ENCODE measurements around the gene ZFYVE21.

ZFYVE21 gene

DNA sequence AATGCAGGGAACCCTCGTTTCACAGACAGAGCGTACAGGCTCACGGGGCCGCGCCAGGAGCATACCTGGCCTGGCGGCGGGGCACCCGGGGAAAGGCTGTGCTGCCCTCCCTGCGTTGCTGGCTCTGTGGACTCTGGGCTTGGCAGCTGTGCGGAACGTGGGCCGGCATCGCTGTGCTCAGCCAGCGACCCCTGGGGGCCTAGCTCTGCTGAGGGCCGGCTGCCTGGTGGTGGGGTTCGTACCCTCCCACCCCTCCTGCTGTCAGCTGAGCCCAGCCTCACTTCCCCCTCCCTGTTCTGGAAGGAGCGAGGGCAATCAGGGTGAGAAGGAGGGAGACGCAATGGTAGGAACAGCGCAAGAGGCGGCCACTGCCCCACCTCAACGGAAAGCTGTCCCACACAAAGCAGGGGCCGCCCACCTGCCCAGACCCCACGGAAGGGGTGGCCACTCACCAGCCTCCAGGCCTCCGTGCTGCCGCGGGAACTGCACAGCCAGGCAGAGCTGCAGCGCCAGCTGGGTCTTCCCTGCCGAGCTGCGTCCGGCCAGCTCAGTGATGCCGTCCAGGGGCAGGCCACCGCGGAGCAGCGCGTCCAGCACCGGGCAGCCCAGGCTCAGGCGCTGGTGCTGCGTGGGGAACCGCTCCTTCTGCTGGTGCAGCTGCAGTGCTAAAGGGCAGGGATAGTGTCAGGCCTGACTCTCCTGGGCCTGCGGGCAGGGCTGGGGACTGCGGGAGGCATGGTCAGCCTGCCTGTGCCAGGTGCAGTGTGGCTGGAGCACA is 8.9 kb upstream of the ZFYVE21 start:
- DNase-seq: no peak

DNA sequence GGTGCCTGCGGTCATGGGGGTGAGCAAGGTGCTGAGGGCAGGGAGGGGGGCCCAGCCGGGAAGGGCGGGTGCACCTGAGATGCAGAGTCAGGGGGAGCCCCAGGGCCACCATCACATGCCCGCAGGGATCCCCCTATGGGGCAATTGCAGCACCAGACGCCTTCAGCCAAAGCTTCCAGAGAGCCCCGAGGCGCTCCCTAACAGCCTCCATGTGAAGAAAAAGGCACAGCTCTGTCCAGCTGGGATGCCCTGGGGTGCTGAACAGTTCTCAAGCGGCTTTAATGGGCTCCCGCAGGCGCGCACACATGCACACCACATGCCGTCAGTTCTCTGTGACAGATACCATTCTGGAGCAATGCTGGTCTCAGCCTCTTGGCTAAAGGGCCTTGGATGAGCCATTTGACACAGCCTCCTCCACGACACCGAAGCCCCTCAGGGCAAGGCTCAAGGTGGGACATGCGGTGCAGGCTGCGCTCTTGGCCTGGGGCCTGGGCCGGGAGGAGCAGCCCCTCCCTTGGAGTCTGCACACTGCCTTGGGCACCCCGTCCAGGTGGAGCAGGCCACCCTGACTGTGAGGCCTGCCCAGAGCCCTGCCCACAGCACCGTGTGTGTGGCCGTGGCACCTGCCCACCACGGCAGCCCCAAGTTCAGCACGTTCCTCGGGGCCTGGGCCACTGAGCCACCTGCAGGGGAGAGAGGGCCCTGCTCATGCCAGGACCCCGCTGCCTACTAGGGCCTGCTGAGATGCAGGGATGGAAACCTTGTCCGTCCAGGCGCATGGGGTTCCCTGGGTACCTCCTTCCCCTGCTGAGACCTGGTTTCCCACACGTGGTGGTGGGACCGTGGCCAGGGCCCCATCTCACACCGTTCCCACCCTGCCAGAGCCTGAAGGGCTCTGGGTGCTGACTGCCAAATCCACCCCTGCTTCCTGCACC is 8.0 kb upstream of the ZFYVE21 start:
- DNase-seq: no peak

- no peak for DNase-seq
Observed at GRCh38 chr14:103708750-103709187, 6.8 kb upstream of the ZFYVE21 start.

DNA sequence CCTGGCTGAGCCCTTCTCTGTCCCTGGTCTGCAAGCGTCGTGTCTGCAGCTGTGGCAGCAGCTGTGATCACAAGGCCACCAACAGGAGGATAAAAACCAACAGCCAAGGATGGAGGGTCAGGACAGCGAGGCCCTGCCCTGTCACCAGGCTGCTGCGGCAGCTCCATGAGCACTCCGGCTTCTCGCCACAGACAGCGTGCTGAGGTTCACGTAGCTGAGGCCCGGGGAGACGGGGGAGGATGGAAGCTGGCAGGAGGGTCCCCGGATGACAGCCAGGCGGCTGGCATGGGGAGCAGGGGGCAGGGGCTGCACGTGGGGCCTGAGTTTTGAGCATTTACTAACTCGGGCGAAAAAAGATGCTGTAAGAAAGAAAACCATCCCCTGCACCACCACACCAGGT is 5.8 kb upstream of the ZFYVE21 start:
- DNase-seq: no peak

DNA sequence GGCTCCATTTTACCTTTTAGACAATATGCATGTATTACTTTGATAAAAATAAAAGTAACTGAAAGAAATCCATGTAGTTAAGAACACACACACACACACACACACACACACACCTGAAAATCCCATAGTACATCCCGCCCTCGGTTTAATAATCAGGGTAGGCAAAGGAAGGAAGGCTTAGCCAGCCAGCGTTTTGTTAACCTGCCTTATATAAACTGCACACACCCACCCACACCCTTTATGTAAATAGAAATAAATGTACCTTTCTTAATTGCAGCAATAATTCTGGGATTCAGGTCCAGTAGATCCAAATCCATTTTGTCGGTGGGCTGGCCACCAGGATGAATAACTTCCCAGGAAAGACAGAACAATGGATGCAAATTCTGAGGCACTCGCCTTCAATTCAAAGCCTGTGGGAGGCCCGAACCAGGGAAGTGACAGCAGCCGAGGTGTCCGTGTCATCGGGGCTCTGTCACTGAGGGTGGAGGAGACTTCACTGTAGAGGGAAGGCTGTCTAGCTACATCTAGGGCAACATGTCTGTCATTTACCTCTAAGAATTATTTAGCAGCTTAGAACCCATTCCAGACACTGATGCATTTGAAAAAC is 4.7 kb upstream of the ZFYVE21 start:
- no peak for DNase-seq

GRCh38 chr14:103711516-103712431 is 3.8 kb upstream of the ZFYVE21 start:
- DNase-seq: no peak

GRCh38 chr14:103712633-103713247 is 2.9 kb upstream of the ZFYVE21 start:
- no peak for DNase-seq

GRCh38 chr14:103713304-103714062 is 2.1 kb upstream of the ZFYVE21 start:
- no peak for DNase-seq

GRCh38 chr14:103714063-103714724 is 1.4 kb upstream of the ZFYVE21 start:
- DNase-seq: no peak

DNA sequence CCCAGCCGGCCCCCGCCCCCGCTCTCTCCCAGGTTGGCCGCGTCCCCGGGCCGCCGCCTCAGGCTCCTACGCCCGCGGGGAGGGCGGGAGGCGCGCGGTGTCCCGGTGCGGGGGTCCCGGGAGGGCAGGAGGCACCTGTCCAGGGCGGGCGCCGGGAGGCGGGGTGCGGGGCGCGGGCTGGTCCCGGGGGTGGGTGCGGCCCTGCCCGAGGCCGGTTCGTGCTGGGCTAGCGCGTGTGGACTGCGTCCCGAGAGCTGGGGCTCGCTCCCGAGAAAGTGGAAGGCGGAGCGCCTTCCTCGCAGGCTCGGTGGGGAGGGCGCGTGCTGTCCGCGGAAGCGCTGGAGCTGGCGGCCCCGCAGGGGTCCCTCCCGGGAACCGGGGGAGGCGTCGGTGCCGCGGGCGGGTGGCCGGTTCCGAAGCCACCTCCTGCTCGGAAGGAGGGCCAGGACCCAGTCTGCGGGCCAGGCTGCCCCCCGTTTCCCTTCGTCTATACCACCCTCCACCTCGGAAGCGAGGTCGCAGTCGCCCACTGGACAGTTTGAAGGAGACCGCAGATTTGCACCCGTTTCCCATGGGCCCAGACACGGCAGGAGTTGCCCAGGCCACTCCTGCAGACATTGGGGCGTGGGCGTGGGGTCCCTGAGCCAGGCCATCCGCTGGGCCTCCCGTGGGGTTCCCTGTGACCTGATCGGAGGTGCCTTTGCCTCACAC is 636 bp downstream of the ZFYVE21 start:
- no peak for DNase-seq

DNA sequence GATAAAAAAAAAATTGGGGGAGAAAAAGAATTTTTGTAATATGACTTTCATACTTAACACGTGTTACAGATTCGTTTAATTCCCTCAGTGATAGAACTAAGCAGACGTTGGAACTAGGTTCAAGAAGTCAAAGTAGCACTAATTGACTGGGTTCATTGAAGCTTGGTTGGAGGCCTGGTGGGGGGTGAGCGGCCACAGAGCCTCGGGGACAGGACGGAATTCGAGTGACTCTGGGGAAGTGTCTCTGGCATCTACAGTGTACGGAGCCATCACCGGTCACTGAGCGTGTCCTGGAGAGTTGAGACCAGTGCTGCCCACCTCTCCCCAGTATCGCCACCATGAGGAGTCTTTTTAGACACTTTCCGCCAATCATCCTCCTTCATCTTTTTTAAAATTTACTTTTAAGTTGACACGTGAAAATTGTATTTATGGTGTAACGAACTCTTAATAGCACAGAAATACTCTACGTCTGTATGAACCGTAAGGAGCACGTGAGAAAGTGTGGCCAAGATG is 1.3 kb downstream of the ZFYVE21 start:
- no peak for DNase-seq

GRCh38 chr14:103718572-103718971 is 3.0 kb downstream of the ZFYVE21 start:
- no peak for DNase-seq

DNA sequence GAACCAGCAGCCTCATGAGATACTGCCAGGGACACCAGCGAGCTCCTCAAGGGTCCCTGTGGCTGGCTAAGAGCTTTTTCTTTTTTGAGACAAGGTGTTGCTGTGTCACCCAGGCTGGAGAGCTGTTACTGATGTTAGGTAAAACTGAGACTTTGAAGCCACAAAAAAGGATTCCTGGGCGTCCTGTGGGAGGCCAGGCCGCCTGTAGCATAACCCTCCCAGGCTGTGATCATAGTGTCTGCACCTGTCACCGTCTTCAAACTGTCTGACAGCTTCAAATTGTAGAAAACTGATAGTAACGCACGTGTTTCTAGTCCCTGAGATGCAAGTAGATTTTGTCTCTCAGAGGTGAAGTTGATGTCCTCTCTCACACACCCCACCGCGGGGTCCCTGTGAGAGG is 4.1 kb downstream of the ZFYVE21 start:
- DNase-seq: no peak

GRCh38 chr14:103721334-103722120 is 5.9 kb downstream of the ZFYVE21 start:
- DNase-seq: no peak

DNA sequence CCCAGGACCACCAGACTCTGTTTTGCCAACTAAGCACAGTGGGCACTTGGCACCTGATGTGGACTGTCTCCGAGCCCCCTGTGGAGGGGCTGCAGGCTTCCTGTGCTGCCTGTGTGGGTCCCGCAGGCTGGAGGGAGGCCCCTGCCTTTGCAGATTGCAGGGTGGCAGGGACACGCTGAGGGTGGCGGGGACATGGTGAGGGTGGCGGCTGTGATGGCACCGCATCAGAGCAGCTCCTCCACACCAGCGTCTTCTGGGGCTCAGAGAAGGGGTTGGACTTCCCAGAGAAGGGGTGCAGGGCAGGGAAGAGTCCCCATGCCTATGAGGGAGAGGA is 8.1 kb downstream of the ZFYVE21 start:
- no peak for DNase-seq

DNA sequence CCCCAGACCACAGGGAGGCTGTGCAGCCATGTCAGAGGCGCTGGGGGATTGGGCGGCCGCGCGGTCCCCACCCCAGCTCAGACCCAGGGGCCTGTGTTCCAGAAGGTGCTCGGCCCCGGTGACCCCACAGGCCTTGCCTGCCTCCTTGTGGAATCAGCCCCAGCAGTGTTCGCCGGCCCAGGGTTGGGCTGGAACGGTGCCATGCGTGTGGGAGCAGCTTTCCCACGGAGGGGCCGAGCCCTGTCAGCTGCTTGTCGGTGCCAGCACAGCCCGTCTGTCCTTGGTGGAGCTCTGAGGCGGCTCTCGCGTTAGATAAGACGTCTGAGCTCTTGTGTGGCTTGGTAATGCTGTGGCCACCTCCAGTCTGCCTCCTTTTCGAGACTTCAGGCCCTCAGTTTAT is 8.5 kb downstream of the ZFYVE21 start:
- DNase-seq: no peak

- no peak for DNase-seq
Observed at GRCh38 chr14:103725001-103725682, 9.5 kb downstream of the ZFYVE21 start.

GRCh38 chr14:103725739-103726395 is 10.3 kb downstream of the ZFYVE21 start:
- DNase-seq: no peak

Data from NCI-H1417 treated with DMSO at 0.1 percent for 48 hours (cell line).